Panc1 (cell line): ENCODE measurements around the gene GOLGA1. TPM values are rescaled to one million over a fixed set of nuclear protein-coding genes. Genes with fewer than 3 reads are reported as not detected.

Experiments used
- ATAC-seq: fragments of 200-7000 bp; cut with Tn5 transposase; 2 replicates; pipeline ENCODE4 v1.9.1; 2020; ENCODE audit warnings: mild to moderate bottlenecking, moderate library complexity
- BruUV-seq: library from RNA; stranded (reverse); fragments of 400-500 nt; replicated peaks from 2 replicates; lab custom pipeline; 2021; lab: Mats Ljungman, UMichigan
- CTCF ChIA-PET: fragments of 300-600 bp; sonication (Branson Sonifier 250); formaldehyde crosslinking; loops from one replicate; lab custom pipeline; 2022; ENCODE audit warnings: antibody characterized with exemption; lab: Charles Lee
- POLR2A ChIA-PET: fragments of 300-600 bp; sonication (Branson Sonifier 250); formaldehyde crosslinking; loops from one replicate; lab custom pipeline; 2022; ENCODE audit warnings: antibody characterized with exemption; lab: Charles Lee
- DNase-seq: peaks from one replicate; pipeline ENCODE4 v3.0.0-alpha.2; 2010; ENCODE audit warnings: low read depth, low spot score
- H3K27ac ChIP-seq: 2 replicates; pipeline ENCODE4 v1.5.1; 2011; ENCODE audit warnings: mild to moderate bottlenecking, low read length, inconsistent platforms
- H3K27me3 ChIP-seq: fragments of 200-500 bp; sonication (Bioruptor generic); 2 replicates; pipeline ENCODE4 v1.6.0; 2014; ENCODE audit warnings: low read length, inconsistent platforms; ENCODE audit not compliant: control insufficient read depth, insufficient read depth
- H3K36me3 ChIP-seq: fragments of 200-500 bp; sonication (Bioruptor generic); 2 replicates; pipeline ENCODE4 v1.5.1; 2014; ENCODE audit warnings: inconsistent platforms, mild to moderate bottlenecking, low read length, moderate library complexity; ENCODE audit not compliant: control insufficient read depth, insufficient read depth
- H3K4me1 ChIP-seq: 2 replicates; pipeline ENCODE4 v1.5.1; 2011; ENCODE audit warnings: inconsistent platforms, mild to moderate bottlenecking, low read length, moderate library complexity; ENCODE audit not compliant: control insufficient read depth, insufficient read depth
- H3K4me3 ChIP-seq, 2 experiments: 2 replicates each; pipeline ENCODE4 v1.5.1; 2011 to 2012; ENCODE audit warnings: low read depth in 2 of 2, low read length in 2 of 2, mild to moderate bottlenecking in 2 of 2, inconsistent platforms in 1 of 2, moderate library complexity in 1 of 2
- H3K9me3 ChIP-seq: fragments of 200-500 bp; sonication (Bioruptor generic); 2 replicates; pipeline ENCODE4 v1.5.1; 2014; ENCODE audit warnings: low read depth, mild to moderate bottlenecking, inconsistent platforms, low read length, moderate library complexity; ENCODE audit not compliant: control insufficient read depth, insufficient read depth
- CTCF ChIP-seq: fragments of 450-650 bp; IDR thresholded peaks from 2 replicates; pipeline ENCODE4 v1.5.1; 2017; ENCODE audit warnings: mild to moderate bottlenecking
- POLR2AphosphoS5 ChIP-seq: IDR thresholded peaks from 2 replicates; pipeline ENCODE4 v1.6.1; 2012; ENCODE audit warnings: mild to moderate bottlenecking, low read depth, low read length, moderate library complexity
- REST ChIP-seq, 2 experiments: IDR thresholded peaks; 2 replicates each; pipeline ENCODE4 v1.6.1; 2011 to 2012; ENCODE audit warnings: low read depth in 2 of 2, control low read depth in 1 of 2, low read length in 1 of 2, mild to moderate bottlenecking in 1 of 2, moderate library complexity in 1 of 2; ENCODE audit not compliant: insufficient read depth in 1 of 2
- SIN3A ChIP-seq: IDR thresholded peaks from 2 replicates; pipeline ENCODE4 v1.6.1; 2012; ENCODE audit warnings: low read depth, mild to moderate bottlenecking, low read length, moderate library complexity, borderline replicate concordance; ENCODE audit not compliant: insufficient read depth
- TCF7L2 ChIP-seq: IDR thresholded peaks from 2 replicates; pipeline ENCODE4 v1.6.1; 2011; ENCODE audit warnings: mild to moderate bottlenecking, low read depth, low read length, inconsistent platforms
- in situ Hi-C: cut with HindIII; loops from 2 replicates; pipeline ENCODE4 v1.10.0; 2016; ENCODE audit warnings: low sequenced_read_pairs, low pct_unique_long_range_greater_than_20kb
- intact Hi-C: fragments of 100-400 bp; cut with micrococcal nuclease; formaldehyde crosslinking; loops from one replicate; pipeline ENCODE4 v1.10.0; 2022; ENCODE audit not compliant: unreplicated experiment
- total RNA-seq: library from RNA; stranded (reverse); gene quantifications from one replicate; pipeline ENCODE4 v1.2.1, GENCODE V29; 2021; ENCODE audit not compliant: unreplicated experiment

The GOLGA1 gene
- total RNA-seq, 1 experiment from 2014 or later: 15.5 TPM

- Histone ChIP-seq H3K36me3 (no peaks in the 10 kb centered on the region), H3K27me3 (no peaks in the 10 kb centered on the region), H3K4me3 (no peak overlapping the region), H3K27ac (no peak overlapping the region), H3K4me1 (no peaks in the 10 kb centered on the region), H3K9me3 (no peaks in the 10 kb centered on the region)
- TF ChIP-seq REST (IDR thresholded peaks at IDR 0.05; ENCODE audit: insufficient read depth in 1 of 2, low read depth in 2 of 2, low read length in 1 of 2): no peak
- no peak for TF ChIP-seq SIN3A
- TF ChIP-seq POLR2AphosphoS5: no peak
- BruUV-seq: no TSS peak
- DNase-seq: no peak
- ChIA-PET CTCF (no interaction called here), POLR2A (no interaction called here)
- no peak for ATAC-seq
- in situ Hi-C loops (no loop called here), intact Hi-C loops (no loop called here)
These were observed 56.5 kb downstream of the GOLGA1 start for GRCh38 chr9:124884376-124884775.

GRCh38 chr9:124882231-124882630 lies 58.7 kb downstream of the GOLGA1 start:
- Histone ChIP-seq H3K4me1 (no peaks in the 10 kb centered on the region), H3K36me3 (no peaks in the 10 kb centered on the region; the same call in 1 of the 2 replicates), H3K27me3 (no peaks in the 10 kb centered on the region), H3K9me3 (no peaks in the 10 kb centered on the region), H3K27ac (no peak overlapping the region), H3K4me3 (no peak overlapping the region)
- no TSS peak for BruUV-seq
- ATAC-seq: no peak
- DNase-seq: no peak
- ChIA-PET POLR2A (interaction anchor here (0.5 kb wide), 1 partner anchor 388 kb away, joined by 3 read pairs; no protein-coding TSS in a partner anchor), CTCF (no interaction called here)
- no peak for TF ChIP-seq TCF7L2
- TF ChIP-seq POLR2AphosphoS5: no peak
- TF ChIP-seq CTCF: no peak
- no peak for TF ChIP-seq SIN3A
- TF ChIP-seq REST (IDR thresholded peaks at IDR 0.05; ENCODE audit: insufficient read depth in 1 of 2, low read depth in 2 of 2, low read length in 1 of 2): no peak
- in situ Hi-C loops: no loop called here
- intact Hi-C loops: no loop called here
